Measurements from ENCODE around the gene GAREM2.

- TF ChIP-seq EP300 (IDR thresholded peaks at IDR 0.05; ENCODE audit: borderline replicate concordance): no peak
- TF ChIP-seq USF1 (IDR thresholded peaks at IDR 0.05): no peak
- TF ChIP-seq TAF1 (IDR thresholded peaks at IDR 0.05; ENCODE audit: low read depth): no peak
- no peak for TF ChIP-seq EGR1 (IDR thresholded peaks at IDR 0.05)
Measured at GRCh38 chr2:26184121-26184520, 11.2 kb downstream of the GAREM2 start.
